ENCODE results near the gene NINL.
"Not testable (repeated sequence)": the region's sequence is repeated elsewhere in the genome, so short reads cannot be mapped to it uniquely, and the experiment has no call there.

DNA sequence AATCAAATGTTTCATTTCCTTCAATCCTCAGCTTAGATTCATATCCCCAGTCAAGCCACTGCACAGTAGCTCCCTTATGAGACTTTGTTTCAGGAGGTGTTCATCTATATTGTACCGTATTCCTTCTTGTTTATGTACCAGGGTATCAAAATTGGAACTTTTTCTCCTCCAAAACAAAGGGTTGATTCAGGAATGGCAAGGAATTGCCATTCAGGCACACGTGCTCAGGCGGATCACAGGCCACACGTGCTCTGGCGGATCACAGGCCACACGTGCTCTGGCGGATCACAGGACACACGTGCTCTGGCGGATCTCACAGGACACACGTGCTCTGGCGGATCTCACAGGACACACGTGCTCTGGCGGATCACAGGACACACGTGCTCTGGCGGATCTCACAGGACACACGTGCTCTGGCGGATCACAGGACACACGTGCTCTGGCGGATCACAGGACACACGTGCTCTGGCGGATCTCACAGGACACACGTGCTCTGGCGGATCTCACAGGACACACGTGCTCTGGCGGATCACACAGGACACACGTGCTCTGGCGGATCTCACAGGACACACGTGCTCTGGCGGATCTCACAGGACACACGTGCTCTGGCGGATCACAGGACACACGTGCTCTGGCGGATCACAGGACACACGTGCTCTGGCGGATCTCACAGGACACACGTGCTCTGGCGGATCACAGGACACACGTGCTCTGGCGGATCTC, 17.0 kb upstream of the NINL start:
- TF ChIP-seq, protein P1, sequence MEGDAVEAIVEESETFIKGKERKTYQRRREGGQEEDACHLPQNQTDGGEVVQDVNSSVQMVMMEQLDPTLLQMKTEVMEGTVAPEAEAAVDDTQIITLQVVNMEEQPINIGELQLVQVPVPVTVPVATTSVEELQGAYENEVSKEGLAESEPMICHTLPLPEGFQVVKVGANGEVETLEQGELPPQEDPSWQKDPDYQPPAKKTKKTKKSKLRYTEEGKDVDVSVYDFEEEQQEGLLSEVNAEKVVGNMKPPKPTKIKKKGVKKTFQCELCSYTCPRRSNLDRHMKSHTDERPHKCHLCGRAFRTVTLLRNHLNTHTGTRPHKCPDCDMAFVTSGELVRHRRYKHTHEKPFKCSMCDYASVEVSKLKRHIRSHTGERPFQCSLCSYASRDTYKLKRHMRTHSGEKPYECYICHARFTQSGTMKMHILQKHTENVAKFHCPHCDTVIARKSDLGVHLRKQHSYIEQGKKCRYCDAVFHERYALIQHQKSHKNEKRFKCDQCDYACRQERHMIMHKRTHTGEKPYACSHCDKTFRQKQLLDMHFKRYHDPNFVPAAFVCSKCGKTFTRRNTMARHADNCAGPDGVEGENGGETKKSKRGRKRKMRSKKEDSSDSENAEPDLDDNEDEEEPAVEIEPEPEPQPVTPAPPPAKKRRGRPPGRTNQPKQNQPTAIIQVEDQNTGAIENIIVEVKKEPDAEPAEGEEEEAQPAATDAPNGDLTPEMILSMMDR (optimal IDR thresholded peaks at IDR 0.05 in 1 of 3, IDR thresholded peaks at IDR 0.05 in 1 of 3, conservative IDR thresholded peaks at IDR 0.05 in 1 of 3; ENCODE audit: extremely low read depth in 1 of 3, insufficient read depth in 2 of 3, low read length in 3 of 3): not testable (repeated sequence)
- not testable (repeated sequence) for TF ChIP-seq EZH2 (IDR thresholded peaks at IDR 0.05; ENCODE audit: low read length)
